IPS DF 4.7 (cell line): ENCODE measurements around the gene RUNX2.

Source experiments
- DNase-seq: peaks from one replicate; pipeline ENCODE4 v3.0.0-alpha.2; 2013; ENCODE audit warnings: low spot score; ENCODE audit errors: extremely low read depth

RUNX2 gene

GRCh38 chr6:45432977-45433376, 104.8 kb downstream of the RUNX2 start:
- no peak for DNase-seq

GRCh38 chr6:45433533-45434380, 105.6 kb downstream of the RUNX2 start:
- no peak for DNase-seq

- DNase-seq, result no peak
Measured at GRCh38 chr6:45434381-45434700, 106.2 kb downstream of the RUNX2 start.

- no peak for DNase-seq
Measured at GRCh38 chr6:45436544-45437438, 108.7 kb downstream of the RUNX2 start.

- DNase-seq, result no peak
Measured at GRCh38 chr6:45437439-45437815, 109.3 kb downstream of the RUNX2 start.

GRCh38 chr6:45438151-45438550, 110.0 kb downstream of the RUNX2 start:
- DNase-seq, result no peak

- DNase-seq, result no peak
Measured at GRCh38 chr6:45438849-45439406, 110.8 kb downstream of the RUNX2 start.

GRCh38 chr6:45439459-45439858, 111.3 kb downstream of the RUNX2 start:
- no peak for DNase-seq

GRCh38 chr6:45439861-45440388, 111.8 kb downstream of the RUNX2 start:
- DNase-seq, result no peak

GRCh38 chr6:45441851-45442453, 113.8 kb downstream of the RUNX2 start:
- DNase-seq, result no peak

GRCh38 chr6:45442716-45443115, 114.6 kb downstream of the RUNX2 start:
- no peak for DNase-seq

GRCh38 chr6:45445364-45445748, 117.2 kb downstream of the RUNX2 start:
- DNase-seq, result no peak

GRCh38 chr6:45445749-45446549, 117.8 kb downstream of the RUNX2 start:
- DNase-seq, result no peak

- no peak for DNase-seq
Measured at GRCh38 chr6:45447005-45447404, 118.9 kb downstream of the RUNX2 start.

GRCh38 chr6:45447716-45448115, 119.6 kb downstream of the RUNX2 start:
- DNase-seq, result no peak

GRCh38 chr6:45448417-45449389, 120.6 kb downstream of the RUNX2 start:
- no peak for DNase-seq

GRCh38 chr6:45450132-45450531, 122.0 kb downstream of the RUNX2 start:
- DNase-seq, result no peak

GRCh38 chr6:45450831-45451230, 122.7 kb downstream of the RUNX2 start:
- no peak for DNase-seq
